22Rv1 (cell line): ENCODE measurements around the gene HMGN1.

Source experiments
- ZFX ChIP-seq: fragments of 450-650 bp; IDR thresholded peaks from 2 replicates; pipeline ENCODE4 v1.6.1; 2017; ENCODE audit warnings: antibody characterized with exemption, borderline replicate concordance
- TF ChIP-seq, protein P1 (sequence below): fragments of 450-650 bp; IDR thresholded peaks from 2 replicates; pipeline ENCODE4 v1.5.1; 2017; ENCODE audit warnings: mild to moderate bottlenecking

DNA sequence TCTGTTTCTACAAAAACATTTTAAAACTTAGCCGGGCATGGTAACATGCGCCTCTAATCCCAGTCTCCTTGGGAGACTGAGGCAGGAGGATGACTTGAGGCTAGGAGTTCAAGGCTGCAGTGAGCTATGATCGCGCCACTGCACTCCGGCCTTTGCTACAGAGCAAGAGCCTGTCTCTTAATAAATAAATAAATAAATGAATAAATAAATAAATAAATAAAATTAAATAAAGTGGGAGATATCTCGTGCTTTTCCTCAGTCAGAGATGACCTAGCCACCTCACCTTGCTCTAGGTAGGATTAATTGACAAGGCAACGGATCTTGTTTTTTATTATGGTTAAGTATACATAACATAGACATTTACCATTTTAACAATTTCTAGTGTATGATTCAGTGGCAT is 21.2 kb downstream of the HMGN1 start:
- TF ChIP-seq, protein P1, sequence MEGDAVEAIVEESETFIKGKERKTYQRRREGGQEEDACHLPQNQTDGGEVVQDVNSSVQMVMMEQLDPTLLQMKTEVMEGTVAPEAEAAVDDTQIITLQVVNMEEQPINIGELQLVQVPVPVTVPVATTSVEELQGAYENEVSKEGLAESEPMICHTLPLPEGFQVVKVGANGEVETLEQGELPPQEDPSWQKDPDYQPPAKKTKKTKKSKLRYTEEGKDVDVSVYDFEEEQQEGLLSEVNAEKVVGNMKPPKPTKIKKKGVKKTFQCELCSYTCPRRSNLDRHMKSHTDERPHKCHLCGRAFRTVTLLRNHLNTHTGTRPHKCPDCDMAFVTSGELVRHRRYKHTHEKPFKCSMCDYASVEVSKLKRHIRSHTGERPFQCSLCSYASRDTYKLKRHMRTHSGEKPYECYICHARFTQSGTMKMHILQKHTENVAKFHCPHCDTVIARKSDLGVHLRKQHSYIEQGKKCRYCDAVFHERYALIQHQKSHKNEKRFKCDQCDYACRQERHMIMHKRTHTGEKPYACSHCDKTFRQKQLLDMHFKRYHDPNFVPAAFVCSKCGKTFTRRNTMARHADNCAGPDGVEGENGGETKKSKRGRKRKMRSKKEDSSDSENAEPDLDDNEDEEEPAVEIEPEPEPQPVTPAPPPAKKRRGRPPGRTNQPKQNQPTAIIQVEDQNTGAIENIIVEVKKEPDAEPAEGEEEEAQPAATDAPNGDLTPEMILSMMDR: no peak
- no peak for TF ChIP-seq ZFX
